Psoas muscle (tissue), 8 donors: Measurements from ENCODE around the gene CACNA1D. TPM values are rescaled to one million over a fixed set of nuclear protein-coding genes. Genes with fewer than 3 reads are reported as not detected.
"Not testable (repeated sequence)": the region's sequence is repeated elsewhere in the genome, so short reads cannot be mapped to it uniquely, and the experiment has no call there.

Experiments used
- ATAC-seq, 4 donors: fragments of 200-7000 bp; cut with Tn5 transposase; one replicate each; pipeline ENCODE4 v1.9.1; 2020; ENCODE audit warnings: moderate library complexity in 3 of 4, mild to moderate bottlenecking in 2 of 4
- DNase-seq, 2 donors: peaks; one replicate each; pipeline ENCODE4 v3.0.0-alpha.2; 2020
- H3K27ac ChIP-seq: fragments of 200-600 bp; one replicate; pipeline ENCODE4 v1.8.0; 2022
- H3K27me3 ChIP-seq, 3 donors: fragments of 200-600 bp in 1 of 3; one replicate each; pipeline versions ENCODE4 v1.6.1 to v1.8.0; 2013 to 2022; ENCODE audit warnings: low read length in 2 of 3, mild to moderate bottlenecking in 2 of 3, moderate library complexity in 1 of 3; ENCODE audit not compliant: insufficient read depth in 3 of 3
- H3K36me3 ChIP-seq, 2 donors: fragments of 200-600 bp in 1 of 2; one replicate each; pipeline versions ENCODE4 v1.6.1 to v1.8.0; 2013 to 2022; ENCODE audit warnings: low read depth in 1 of 2, mild to moderate bottlenecking in 1 of 2, moderate library complexity in 1 of 2; ENCODE audit not compliant: insufficient read depth in 1 of 2
- H3K4me1 ChIP-seq: fragments of 200-600 bp; one replicate; pipeline ENCODE4 v1.8.0; 2022
- H3K4me3 ChIP-seq: fragments of 200-600 bp; one replicate; pipeline ENCODE4 v1.8.0; 2022; ENCODE audit warnings: mild to moderate bottlenecking
- H3K9me3 ChIP-seq: fragments of 200-600 bp; one replicate; pipeline ENCODE4 v1.8.0; 2022
- WGBS, 3 donors: extraction: QIAGEN DNeasy Blood & Tissue Kit; methylation state at CpG; one replicate each; pipeline versions ENCODE4 v1.1.6 to v1.1.7; 2013; 5-methylcytosine and 5-hydroxymethylcytosine counted together
- intact Hi-C, 2 donors: fragments of 100-400 bp; cut with DNase I; formaldehyde crosslinking; loops; one replicate each; pipeline versions ENCODE4 v1.11.0 to v1.14.2; 2022
- polyA plus RNA-seq, 3 donors: library from polyadenylated mRNA; stranded (reverse); fragments of 200-250 nt; gene quantifications; one replicate each; pipeline ENCODE4 v1.2.3, GENCODE V29; 2013
- total RNA-seq, 4 donors: library from RNA; stranded (reverse); fragmentation: NEBNext Ultra II Directional in 2 of 4; extraction: Animal tissue kit (Norgen Biotek cat#: 25700) in 2 of 4; gene quantifications; one replicate each; pipeline versions ENCODE4 v1.2.1 to v1.2.4, GENCODE V29; 2021 to 2023
- TF ChIP-seq, protein P1 (sequence below): fragments of 200-600 bp; IDR thresholded peaks from one replicate; pipeline ENCODE4 v1.8.0; 2022; ENCODE audit warnings: antibody characterized with exemption
- donor health status: healthy with polysubstance abuse.
- donor health status: DM: no; HTN: no; CAD: no; lungs with moderate emphysema.
- donor health status: Bipolar disorder and iron deficiency.
- donor health status: healthy.
- donor health status: DM: yes; HTN: yes; CAD: no.
- donor health status: DM: no; HTN: no; CAD: no.
- donor health status: DM: no; HTN: no; CAD: no.
- donor health status: DM: yes; HTN: yes; CAD: no.

The CACNA1D gene
- total and polyA plus RNA-seq, 7 donors = 0.05 to 0.82 (median 0.28) TPM; not detected in 2

DNA sequence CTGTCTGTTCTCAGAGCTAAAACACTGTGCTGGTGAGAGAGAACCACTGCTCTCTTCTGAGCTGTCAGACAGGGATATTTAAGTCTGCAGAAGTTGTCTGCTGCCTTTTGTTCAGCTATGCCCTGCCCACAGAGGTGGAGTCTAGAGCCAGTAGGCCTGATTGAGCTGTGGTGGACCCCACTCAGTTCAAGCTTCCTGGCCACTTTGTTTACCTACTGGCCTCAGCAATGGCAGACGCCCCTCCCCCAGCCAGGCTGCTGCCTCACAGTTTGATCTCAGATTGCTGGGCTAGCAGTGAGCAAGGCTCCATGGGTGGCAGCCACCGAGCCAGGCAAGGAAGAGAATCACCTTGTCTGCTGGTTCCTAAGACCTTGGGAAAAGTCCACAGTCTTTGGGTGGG, 21.0 kb upstream of the CACNA1D start:
- Histone ChIP-seq H3K27ac (no peak overlapping the region), H3K9me3 (no peaks in the 10 kb centered on the region), H3K27me3 (peaks cover 0 to 7% (median 0%) of the 10 kb centered on the region in 3 donors), H3K36me3 (no peaks in the 10 kb centered on the region), H3K4me3 (no peak overlapping the region), H3K4me1 (no peaks in the 10 kb centered on the region)
- ATAC-seq (no peak), DNase-seq (no peak)
- intact Hi-C loops = no loop called here
- 41 to 61% (median 55%) methylated on average over 2 of the region's 2 CpGs for WGBS, 3 donors
- TF ChIP-seq, protein P1, sequence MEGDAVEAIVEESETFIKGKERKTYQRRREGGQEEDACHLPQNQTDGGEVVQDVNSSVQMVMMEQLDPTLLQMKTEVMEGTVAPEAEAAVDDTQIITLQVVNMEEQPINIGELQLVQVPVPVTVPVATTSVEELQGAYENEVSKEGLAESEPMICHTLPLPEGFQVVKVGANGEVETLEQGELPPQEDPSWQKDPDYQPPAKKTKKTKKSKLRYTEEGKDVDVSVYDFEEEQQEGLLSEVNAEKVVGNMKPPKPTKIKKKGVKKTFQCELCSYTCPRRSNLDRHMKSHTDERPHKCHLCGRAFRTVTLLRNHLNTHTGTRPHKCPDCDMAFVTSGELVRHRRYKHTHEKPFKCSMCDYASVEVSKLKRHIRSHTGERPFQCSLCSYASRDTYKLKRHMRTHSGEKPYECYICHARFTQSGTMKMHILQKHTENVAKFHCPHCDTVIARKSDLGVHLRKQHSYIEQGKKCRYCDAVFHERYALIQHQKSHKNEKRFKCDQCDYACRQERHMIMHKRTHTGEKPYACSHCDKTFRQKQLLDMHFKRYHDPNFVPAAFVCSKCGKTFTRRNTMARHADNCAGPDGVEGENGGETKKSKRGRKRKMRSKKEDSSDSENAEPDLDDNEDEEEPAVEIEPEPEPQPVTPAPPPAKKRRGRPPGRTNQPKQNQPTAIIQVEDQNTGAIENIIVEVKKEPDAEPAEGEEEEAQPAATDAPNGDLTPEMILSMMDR = no peak

DNA sequence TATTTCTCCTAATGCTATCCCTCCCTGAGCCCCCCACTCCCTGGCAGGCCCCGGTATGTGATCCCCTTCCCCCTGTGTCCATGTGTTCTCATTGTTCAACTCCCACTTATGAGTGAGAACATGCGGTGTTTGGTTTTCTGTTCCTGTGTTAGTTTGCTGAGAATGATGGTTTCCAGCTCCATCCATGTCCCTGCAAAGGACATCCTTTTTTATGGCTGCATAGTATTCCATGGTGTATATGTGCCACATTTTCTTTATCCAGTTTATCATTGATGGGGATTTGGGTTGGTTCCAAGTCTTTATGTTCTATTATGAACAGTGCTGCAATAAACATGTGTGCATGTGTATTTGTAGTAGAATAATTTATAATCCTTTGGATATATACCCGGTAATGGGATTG, 18.0 kb upstream of the CACNA1D start:
- H3K4me1 ChIP-seq, ATAC-seq, H3K9me3 ChIP-seq, H3K4me3 ChIP-seq, H3K27ac ChIP-seq, DNase-seq, intact Hi-C loops, H3K36me3 ChIP-seq: not testable (repeated sequence)
- H3K27me3 ChIP-seq = peaks cover 0 to 21% (median 0%) of the 10 kb centered on the region in 3 donors
- 79 to 98% (median 98%) methylated on average over 3 of the region's 3 CpGs for WGBS, 3 donors

DNA sequence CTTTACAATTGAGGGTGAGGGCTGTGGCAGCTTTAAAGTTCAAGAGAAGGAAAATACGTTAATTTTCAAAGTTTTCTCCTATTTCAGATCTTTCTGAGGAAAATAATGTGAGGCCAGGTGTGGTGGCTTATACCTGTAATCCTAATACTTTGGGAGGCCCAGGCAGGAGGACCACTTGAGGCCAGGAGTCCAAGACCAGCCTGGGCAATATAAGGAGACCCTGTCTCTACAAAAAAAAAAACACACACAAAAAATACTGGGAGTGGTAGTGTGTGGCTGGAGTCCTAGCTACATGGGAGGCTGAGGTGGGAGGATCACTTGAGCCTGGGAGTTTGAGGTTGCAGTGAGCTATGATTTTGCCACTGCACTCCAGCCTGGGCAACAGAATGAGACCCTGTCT, 16.7 kb upstream of the CACNA1D start:
- DNase-seq, H3K36me3 ChIP-seq, ATAC-seq, H3K4me3 ChIP-seq, H3K27ac ChIP-seq, H3K4me1 ChIP-seq, H3K9me3 ChIP-seq, intact Hi-C loops: not testable (repeated sequence)
- peaks cover 0 to 21% (median 3%) of the 10 kb centered on the region in 3 donors for H3K27me3 ChIP-seq
- WGBS, 3 donors = 62 to 65% (median 63%) methylated on average over 1 of the region's 1 CpG

DNA sequence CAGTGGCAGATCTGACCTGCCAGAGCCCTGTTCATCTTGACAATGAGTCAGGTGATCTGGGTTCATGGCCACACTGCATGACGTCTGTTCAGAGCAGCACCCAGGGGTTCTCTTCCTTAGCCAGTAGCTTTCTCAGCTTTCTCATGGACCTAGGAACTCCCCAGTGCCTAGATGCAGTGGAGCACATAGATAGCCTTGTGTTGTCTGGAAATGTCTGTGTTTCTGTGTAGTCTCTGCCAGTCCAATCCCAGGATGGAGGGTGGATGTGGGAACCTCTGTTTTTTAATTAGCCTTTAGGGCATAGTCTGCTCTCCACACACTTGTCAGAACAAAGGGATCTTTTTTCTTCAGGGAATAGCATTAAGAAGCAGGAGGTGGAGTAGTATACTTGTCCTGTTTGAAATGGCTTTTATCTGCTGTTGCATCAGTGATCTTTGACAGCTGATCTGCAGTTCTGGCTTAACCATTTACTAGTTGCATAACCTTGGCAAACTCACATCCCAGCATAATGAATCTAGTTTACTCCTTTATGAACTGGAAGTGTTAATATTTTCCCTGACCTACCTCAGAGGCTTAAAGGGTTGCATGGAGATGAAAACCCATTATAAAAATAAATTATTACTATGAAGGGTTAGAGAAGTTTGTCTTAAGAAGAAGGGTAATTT, 16.1 kb upstream of the CACNA1D start:
- H3K27ac ChIP-seq = no peak overlapping the region
- TF ChIP-seq, protein P1 = no peak
- H3K4me3 ChIP-seq = no peak overlapping the region
- no peaks in the 10 kb centered on the region for H3K9me3 ChIP-seq
- WGBS, 3 donors = 16 to 37% (median 30%) methylated on average over 1 of the region's 1 CpG
- H3K27me3 ChIP-seq = peaks cover 0 to 21% (median 3%) of the 10 kb centered on the region in 3 donors
- no peak for DNase-seq
- no peak for ATAC-seq
- no peaks in the 10 kb centered on the region for H3K36me3 ChIP-seq
- no peaks in the 10 kb centered on the region for H3K4me1 ChIP-seq
- intact Hi-C loops = no loop called here

DNA sequence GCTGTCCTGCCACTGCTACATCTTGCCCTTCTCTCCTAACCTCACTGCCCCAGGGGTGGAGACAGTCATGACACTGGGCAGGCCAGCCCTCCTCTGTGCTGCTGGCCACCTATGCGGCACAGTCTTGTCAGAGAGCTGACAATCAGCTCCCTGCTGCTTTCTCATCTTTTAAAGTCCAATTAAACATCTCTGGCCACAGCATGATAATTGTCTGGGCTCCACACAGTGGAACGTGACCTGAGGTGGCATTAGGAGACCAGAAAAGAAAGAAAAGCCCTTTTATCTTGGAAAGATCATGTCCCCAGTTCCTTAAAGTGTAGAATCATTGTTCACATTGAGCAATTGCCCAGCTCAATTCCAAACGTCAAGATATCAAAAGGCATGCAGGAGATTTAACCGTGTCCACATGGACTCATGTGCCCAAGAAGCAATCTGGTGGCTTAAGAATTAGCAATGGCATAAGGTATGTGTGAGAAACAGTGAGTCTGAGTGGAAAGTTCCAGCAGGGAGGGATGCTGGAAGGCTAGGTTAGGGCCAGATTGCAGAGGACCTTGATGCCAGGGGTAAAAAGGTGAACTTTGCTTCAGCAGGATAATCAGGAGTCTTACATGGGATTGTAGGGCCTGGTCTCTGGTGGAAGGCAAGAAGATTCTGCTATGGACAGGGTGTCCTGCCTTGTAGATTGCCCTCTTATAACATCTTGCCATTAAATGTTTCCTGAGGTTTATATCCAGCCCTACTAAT, 15.3 kb upstream of the CACNA1D start:
- no peak overlapping the region for H3K27ac ChIP-seq
- H3K9me3 ChIP-seq = no peaks in the 10 kb centered on the region
- 32 to 33% (median 32%) methylated on average over 4 of the region's 4 CpGs for WGBS, 3 donors
- intact Hi-C loops = no loop called here
- DNase-seq = no peak
- ATAC-seq = no peak
- no peaks in the 10 kb centered on the region for H3K4me1 ChIP-seq
- H3K36me3 ChIP-seq = no peaks in the 10 kb centered on the region
- H3K27me3 ChIP-seq = peaks cover 0 to 21% (median 3%) of the 10 kb centered on the region in 3 donors
- TF ChIP-seq, protein P1 = no peak
- H3K4me3 ChIP-seq = no peak overlapping the region
